H1 (cell line): ENCODE measurements around the gene HDHD3.

Experiments used
- ASH2L ChIP-seq: fragments of 200-600, 300-600 bp; sonication (generic); IDR thresholded peaks from one replicate; pipeline ENCODE4 v1.7.1; 2017; ENCODE audit warnings: low read length
- ATF3 ChIP-seq: IDR thresholded peaks from 2 replicates; pipeline ENCODE4 v1.6.1; 2011; ENCODE audit warnings: low read depth, mild to moderate bottlenecking, low read length; ENCODE audit not compliant: insufficient read depth
- CTCF ChIP-seq, 3 experiments: IDR thresholded peaks; 1 replicate in 2 of 3; 2 replicates in 1 of 3; pipeline versions ENCODE4 v1.5.1 to v1.6.1; 2011; ENCODE audit warnings: low read length in 3 of 3, mild to moderate bottlenecking in 3 of 3, inconsistent platforms in 2 of 3, low read depth in 1 of 3, moderate library complexity in 1 of 3; ENCODE audit not compliant: insufficient read depth in 1 of 3; ENCODE audit errors: control extremely low read depth in 1 of 3
- EZH2 ChIP-seq: fragments of 200-600 bp; sonication (generic); IDR thresholded peaks from 2 replicates; pipeline ENCODE4 v1.7.1; 2012; ENCODE audit warnings: low read depth, mild to moderate bottlenecking, moderate library complexity, low read length, inconsistent platforms; ENCODE audit not compliant: severe bottlenecking
- POLR2A ChIP-seq, 2 experiments: IDR thresholded peaks; 1 replicate in 1 of 2; 2 replicates in 1 of 2; pipeline ENCODE4 v1.6.1; 2011; ENCODE audit warnings: low read depth in 2 of 2, low read length in 2 of 2, mild to moderate bottlenecking in 2 of 2; ENCODE audit errors: control extremely low read depth in 1 of 2
- SP1 ChIP-seq: IDR thresholded peaks from 2 replicates; pipeline ENCODE4 v1.6.1; 2011; ENCODE audit warnings: low read depth, low read length

- TF ChIP-seq SP1: peak; percentile 77; the same call in 1 of the 2 replicates
- peak; percentile 56 to 72 for TF ChIP-seq POLR2A (IDR thresholded peaks at IDR 0.05; ENCODE audit: control extremely low read depth in 1 of 2, low read depth in 2 of 2, low read length in 2 of 2)
- TF ChIP-seq CTCF (IDR thresholded peaks at IDR 0.05; ENCODE audit: control extremely low read depth in 1 of 3, insufficient read depth in 1 of 3, low read depth in 1 of 3, low read length in 3 of 3): no peak
- peak; percentile 25 for TF ChIP-seq EZH2
- TF ChIP-seq ATF3: no peak
- peak; percentile 93 for TF ChIP-seq ASH2L
Observed at GRCh38 chr9:113340011-113340699, 36.6 kb downstream of the HDHD3 start, which contains the start of gene WDR31.
